HG02763 (cell line): ENCODE measurements around the gene ADCY1.
"Not testable (repeated sequence)": the region's sequence is repeated elsewhere in the genome, so short reads cannot be mapped to it uniquely, and the experiment has no call there.

ENCODE experiments used
- ATAC-seq: cut with Tn5 transposase; IDR thresholded peaks from one replicate; pipeline ENCODE4 v1.9.1; 2021; ENCODE audit warnings: mild to moderate bottlenecking, moderate library complexity; ENCODE audit not compliant: unreplicated experiment

Gene ADCY1

DNA sequence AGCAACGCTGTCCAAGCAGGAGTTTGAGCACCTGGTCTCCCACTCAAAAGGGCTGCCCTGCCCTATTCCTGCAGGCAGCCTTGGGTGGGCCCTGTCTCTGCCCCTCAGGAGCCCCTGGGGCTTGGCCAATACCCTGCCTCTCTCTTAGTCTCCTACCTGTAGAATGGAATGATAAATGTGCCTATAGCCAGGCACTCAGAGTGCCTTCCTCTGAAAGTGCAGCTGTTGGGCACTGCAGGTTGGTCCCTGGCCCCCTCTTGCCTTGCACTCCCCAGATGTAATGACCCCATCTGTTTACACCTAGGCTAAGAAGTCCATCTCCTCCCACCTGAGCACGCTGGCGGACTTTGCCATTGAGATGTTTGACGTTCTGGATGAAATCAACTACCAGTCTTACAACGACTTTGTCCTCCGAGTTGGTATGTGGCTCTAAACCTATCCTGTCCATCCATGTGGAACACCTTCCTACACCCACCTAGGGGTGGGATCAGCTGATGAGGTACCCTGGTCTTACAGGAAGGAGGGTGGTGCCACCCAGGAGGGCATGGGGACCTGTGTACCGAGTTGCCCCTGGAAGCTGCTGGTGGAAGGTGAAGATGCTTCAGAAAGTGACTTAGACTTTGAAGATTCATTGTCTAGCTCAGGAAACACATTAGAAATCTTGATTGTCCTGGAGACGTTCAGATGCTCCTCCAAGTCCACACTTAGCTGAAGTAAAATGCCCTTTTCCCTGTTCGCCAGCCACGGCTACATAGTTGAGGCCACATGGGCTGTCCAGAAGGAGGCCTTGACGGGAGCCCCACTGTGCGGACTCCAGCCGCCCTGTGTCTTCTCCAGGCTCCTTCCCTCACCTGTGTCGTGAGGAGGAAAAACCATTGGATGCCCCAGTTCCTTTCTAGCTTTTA lies 134.1 kb downstream of the ADCY1 start:
- no peak for ATAC-seq

DNA sequence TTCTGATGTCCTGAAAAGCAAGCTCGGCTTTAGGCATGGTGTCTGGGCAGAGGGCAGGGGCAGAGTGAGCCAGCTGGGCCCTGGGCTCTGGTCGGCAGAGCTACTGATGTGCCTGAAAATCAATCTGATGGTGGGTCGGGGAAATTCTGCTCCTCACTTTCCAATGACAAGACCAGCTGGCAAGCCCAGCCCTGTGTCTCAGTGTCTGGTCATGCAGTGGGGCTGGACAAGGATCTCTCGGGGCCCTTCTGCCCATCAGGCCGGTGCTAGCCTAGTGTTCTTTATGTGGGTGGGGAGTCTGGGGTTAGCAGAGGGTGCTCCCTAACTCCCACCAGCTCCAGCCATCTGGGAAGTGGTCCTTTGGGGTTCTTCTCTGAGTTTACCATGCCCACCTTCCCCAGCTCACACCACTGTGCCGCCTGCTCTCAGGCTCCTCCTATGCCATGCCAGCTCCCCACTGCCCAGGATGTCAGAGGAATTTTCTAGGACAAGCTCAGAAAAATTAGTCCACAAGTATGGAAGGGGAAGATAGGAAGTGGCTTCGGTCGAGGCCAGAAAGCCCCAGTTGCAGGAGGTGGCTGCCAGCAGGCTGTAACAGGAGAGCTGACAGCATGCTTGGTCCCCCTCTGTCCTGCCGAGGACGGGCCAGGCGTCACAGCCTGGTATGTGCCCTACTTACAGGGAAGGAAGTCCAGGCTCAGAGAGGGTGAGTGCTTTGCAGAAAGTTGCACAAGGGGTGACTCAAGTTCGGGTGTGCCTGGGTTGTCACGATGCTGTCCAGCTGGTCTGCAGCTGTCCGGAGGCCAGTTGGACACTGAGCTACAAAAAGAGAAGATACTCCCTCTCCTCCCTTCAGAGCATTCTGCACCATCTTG lies 135.2 kb downstream of the ADCY1 start:
- no peak for ATAC-seq

DNA sequence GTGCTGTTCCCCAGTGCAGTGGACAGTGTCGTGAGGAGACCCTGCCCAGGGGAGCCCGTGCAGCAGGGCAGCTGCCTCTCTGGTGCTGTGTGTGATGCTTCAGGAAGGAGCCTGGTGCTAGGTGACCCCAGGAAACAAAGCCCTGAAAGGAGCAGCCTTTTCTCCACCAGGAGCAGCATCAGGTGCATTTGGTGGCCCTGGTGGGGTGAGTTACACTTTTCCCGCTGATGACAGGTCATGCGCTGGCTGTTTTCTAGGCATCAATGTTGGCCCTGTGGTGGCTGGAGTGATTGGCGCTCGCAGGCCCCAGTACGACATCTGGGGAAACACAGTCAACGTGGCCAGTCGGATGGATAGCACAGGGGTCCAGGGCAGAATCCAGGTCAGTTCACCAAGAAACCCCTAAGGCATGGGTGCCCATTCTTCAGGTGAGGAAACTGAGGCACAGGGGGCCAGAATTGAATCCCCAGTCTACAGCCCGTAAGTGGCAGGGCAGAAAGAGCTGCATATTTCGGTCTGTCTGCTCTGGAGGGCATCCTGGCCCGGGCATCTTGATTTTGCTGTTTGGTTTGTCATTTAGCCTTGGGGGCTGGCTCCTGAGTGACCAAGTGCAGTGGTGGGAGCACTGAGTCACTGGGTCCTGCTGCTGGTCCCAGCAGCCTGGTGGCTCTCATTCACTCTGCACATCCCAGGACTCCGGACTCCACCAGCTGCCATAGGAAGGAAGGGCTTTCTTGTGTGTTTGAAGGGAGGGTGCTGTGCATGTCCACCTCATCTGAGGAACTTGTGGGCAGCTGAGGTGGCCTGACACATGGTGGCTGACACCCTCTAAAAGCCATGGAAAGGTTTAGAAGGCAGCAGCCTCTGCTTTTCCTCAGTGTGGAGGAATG lies 136.3 kb downstream of the ADCY1 start:
- no peak for ATAC-seq

DNA sequence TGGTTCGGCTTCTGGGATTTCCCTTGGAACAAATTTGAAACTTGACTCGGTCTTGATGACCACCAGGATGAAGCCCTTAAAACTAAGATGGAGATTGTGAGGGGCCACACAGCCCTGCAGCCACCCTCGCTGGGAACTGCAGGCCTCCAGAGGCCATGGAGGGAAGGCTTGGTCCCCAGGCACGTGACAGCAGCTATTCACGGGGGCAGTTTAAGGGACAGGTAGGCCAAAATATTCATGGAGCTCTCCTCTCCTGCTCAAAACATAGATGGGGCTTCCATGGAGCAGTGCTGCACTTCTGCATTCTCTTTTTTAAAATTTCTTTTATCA lies 137.0 kb downstream of the ADCY1 start:
- ATAC-seq, result no peak

DNA sequence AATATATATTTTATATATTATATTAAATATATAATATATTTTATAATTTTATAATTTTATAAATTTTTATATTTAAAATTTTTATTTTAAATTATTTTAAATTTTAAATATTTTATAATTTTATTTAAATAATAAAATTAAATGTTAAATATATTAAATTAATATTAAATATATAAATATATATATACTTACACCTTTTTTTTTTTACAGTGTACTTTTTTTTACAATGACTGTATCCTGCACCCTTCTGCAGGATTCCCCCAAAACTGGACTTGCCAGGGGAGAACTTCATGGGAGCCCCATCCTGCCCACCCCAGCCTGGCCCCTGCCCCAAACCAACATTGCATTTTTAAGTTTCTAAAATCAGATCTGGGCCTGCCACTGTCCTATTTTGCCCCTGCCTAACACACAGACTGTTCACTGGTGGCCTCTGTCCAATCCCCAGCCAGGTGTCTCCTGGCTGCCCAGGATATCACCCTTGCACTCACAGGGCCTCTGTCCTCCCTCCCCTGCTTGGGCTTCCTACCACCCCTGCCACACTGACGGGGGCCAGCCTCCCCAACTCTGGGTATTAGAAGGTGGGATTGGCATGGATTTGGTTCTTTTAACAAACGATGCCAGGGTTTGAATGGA lies 138.0 kb downstream of the ADCY1 start:
- ATAC-seq, result no peak

GRCh38 chr7:45712872-45713668 lies 138.9 kb downstream of the ADCY1 start:
- no peak for ATAC-seq

GRCh38 chr7:45713669-45714520 lies 139.7 kb downstream of the ADCY1 start:
- no peak for ATAC-seq

- ATAC-seq, result no peak
Measured at GRCh38 chr7:45714521-45714820, 140.3 kb downstream of the ADCY1 start.

DNA sequence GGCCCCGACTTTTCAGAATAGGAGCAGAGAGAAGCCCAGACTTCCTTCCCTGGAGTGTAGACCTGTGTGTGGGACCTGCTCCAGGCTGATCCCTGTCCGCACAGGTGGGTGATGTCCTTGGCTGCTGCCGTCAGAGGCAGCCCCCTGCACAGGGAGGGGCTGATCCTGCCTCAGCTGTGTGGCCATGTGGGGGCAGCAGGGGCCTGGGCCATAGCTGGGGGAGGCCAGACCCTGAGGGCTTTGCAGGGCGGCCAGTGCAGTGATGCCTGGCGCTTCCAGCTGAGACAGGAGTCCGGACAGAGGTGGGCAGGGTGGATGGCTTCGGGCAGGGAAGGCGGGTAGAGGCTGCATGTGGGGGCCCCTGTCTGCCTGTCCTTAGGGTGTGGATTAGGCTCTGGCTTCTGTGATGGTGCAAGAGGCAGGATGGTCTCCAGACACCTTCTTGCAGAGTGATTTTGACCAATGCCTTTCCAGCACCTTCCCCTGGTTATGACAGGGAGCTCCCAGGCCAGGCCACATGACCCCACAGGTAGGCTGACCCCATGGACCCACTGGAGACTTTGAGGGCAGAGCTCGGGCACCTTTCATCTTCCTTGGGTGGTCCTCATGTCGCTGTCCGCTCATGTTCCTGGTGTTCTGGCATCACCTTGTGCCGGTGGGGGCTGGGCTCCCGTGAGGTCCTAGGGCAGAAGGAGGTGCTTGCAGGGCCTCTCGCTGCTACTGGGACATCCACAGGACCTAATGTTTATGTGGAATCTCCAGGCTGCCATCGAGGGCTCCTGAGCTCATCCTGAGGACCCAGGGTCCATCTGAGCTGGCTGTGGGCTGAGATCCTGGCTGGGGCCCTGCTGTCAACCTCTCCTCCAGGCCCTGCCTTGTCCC lies 141.5 kb downstream of the ADCY1 start:
- no peak for ATAC-seq

GRCh38 chr7:45716380-45717203 lies 142.4 kb downstream of the ADCY1 start:
- ATAC-seq, result no peak

DNA sequence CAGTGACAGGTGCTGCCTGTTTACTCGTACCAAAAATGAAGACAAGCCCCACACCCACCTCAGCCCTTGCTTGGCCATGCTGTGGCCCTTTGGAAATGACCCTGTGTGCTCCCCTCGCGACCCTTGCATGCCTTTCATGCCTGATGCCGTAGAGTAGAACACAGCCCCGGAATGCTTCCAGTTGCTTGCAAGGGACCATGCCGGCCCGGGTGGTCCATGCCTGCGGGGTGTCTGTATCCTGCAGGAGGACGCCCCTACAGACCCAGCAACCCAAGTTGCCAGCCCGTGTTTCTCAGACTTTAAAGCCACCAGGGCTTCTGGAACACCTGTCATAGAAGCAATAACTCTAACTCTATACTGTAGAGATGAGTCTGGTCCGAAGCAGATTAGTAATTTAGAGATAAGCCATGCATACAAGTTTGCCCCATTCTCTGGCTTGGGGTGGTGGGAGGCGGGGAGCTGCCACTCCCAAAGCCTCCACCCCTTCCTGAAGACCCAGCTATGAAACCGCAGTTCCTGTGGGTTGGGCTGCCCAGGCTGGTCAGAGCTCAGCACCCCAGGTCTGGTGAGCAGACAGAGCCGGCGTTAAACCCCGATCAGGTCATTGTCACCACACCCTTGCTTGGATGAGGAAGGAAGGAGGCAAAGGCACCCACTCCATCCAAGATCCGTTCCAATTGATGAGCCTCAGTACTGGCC lies 143.5 kb downstream of the ADCY1 start:
- no peak for ATAC-seq

- no peak for ATAC-seq
Measured at GRCh38 chr7:45718464-45719330, 144.5 kb downstream of the ADCY1 start.

DNA sequence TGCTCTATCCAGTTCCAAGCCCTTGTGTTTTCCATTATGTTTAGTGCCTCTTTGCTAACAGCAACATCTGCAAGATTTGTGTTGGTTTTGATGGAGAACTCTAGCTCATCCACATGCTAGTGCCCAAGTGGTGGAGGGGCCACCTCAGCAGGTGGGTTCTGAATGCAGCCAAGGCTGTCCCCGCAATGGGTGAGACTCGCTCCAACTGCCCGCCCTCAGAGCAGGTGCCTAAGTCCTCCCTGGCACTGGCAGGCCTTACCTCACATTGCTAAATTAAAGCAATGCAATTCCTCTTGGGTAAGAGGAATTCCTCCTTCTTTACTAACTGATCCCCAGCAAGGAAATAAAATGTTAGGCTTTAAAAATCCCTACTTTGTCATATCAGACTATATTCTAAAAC lies 146.8 kb downstream of the ADCY1 start:
- no peak for ATAC-seq

GRCh38 chr7:45721686-45722598 lies 147.8 kb downstream of the ADCY1 start:
- no peak for ATAC-seq

- ATAC-seq, result not testable (repeated sequence)
Measured at GRCh38 chr7:45725231-45725630, 151.1 kb downstream of the ADCY1 start.
